ENCODE measurements around the gene PTX4.

Gene PTX4

GRCh38 chr16:1488619-1489018 lies at the start of gene PTX4:
PTX4 (minus strand) TSS chr16:1488944; CDS start chr16:1488909, 35 bp downstream.
- DNase-seq (ENCODE audit: low read depth in 1 of 2, low spot score in 1 of 2), result no peak

- peak in 1 of 2 donors; percentile 25 for DNase-seq (ENCODE audit: low read depth in 1 of 2, low spot score in 1 of 2)
Measured at GRCh38 chr16:1537763-1538289, 49.1 kb upstream of the PTX4 start.

- no peak for DNase-seq (ENCODE audit: low read depth in 1 of 2, low spot score in 1 of 2)
Measured at GRCh38 chr16:1537138-1537577, 48.4 kb upstream of the PTX4 start.

- DNase-seq (ENCODE audit: low read depth in 1 of 2, low spot score in 1 of 2), result no peak
Measured at GRCh38 chr16:1536601-1537000, 47.9 kb upstream of the PTX4 start.

GRCh38 chr16:1535391-1536291 lies 46.9 kb upstream of the PTX4 start:
- peak in 1 of 2 donors; percentile 21 for DNase-seq (ENCODE audit: low read depth in 1 of 2, low spot score in 1 of 2)

- peak in 1 of 2 donors; percentile 21 for DNase-seq (ENCODE audit: low read depth in 1 of 2, low spot score in 1 of 2)
Measured at GRCh38 chr16:1534021-1535020, 45.6 kb upstream of the PTX4 start.

GRCh38 chr16:1533443-1533951 lies 44.8 kb upstream of the PTX4 start, which contains the start of gene TMEM204:
TMEM204 (plus strand) TSS chr16:1533666; CDS start chr16:1534276, 610 bp downstream.
- DNase-seq (ENCODE audit: low read depth in 1 of 2, low spot score in 1 of 2), result peak in 1 of 2 donors; percentile 9

GRCh38 chr16:1532771-1533170 lies 44.0 kb upstream of the PTX4 start:
- DNase-seq (ENCODE audit: low read depth in 1 of 2, low spot score in 1 of 2), result no peak

- DNase-seq (ENCODE audit: low read depth in 1 of 2, low spot score in 1 of 2), result no peak
Measured at GRCh38 chr16:1532081-1532760, 43.5 kb upstream of the PTX4 start.

GRCh38 chr16:1531638-1531910 lies 42.8 kb upstream of the PTX4 start:
- DNase-seq (ENCODE audit: low read depth in 1 of 2, low spot score in 1 of 2), result no peak

- no peak for DNase-seq (ENCODE audit: low read depth in 1 of 2, low spot score in 1 of 2)
Measured at GRCh38 chr16:1530883-1531637, 42.3 kb upstream of the PTX4 start.

- DNase-seq (ENCODE audit: low read depth in 1 of 2, low spot score in 1 of 2), result no peak
Measured at GRCh38 chr16:1530349-1530882, 41.7 kb upstream of the PTX4 start.

- no peak for DNase-seq (ENCODE audit: low read depth in 1 of 2, low spot score in 1 of 2)
Measured at GRCh38 chr16:1528921-1529537, 40.3 kb upstream of the PTX4 start.

- DNase-seq (ENCODE audit: low read depth in 1 of 2, low spot score in 1 of 2), result no peak
Measured at GRCh38 chr16:1527836-1528811, 39.4 kb upstream of the PTX4 start.

GRCh38 chr16:1526608-1527555 lies 38.1 kb upstream of the PTX4 start:
- DNase-seq (ENCODE audit: low read depth in 1 of 2, low spot score in 1 of 2), result no peak

- DNase-seq (ENCODE audit: low read depth in 1 of 2, low spot score in 1 of 2), result no peak
Measured at GRCh38 chr16:1525871-1526607, 37.3 kb upstream of the PTX4 start.
